H9 (cell line): ENCODE measurements around the gene SPDYE4. TPM values are rescaled to one million over a fixed set of nuclear protein-coding genes. Genes with fewer than 3 reads are reported as not detected.
A peak's percentile ranks its signal among the peaks of the same experiment; 100 is the strongest.

Source experiments
- DNase-seq: peaks from one replicate; pipeline ENCODE4 v3.0.0-alpha.2; 2017
- H2AFZ ChIP-seq: one replicate; pipeline ENCODE4 v1.6.1; 2013; ENCODE audit warnings: mild to moderate bottlenecking, low read length, control low read depth, moderate library complexity
- H2AK5ac ChIP-seq: 2 replicates; pipeline ENCODE4 v1.6.1; 2013; ENCODE audit warnings: low read length, control low read depth, mixed read lengths; ENCODE audit not compliant: insufficient read length
- H2BK120ac ChIP-seq: one replicate; pipeline ENCODE4 v1.6.1; 2013; ENCODE audit warnings: low read depth, mild to moderate bottlenecking, low read length, control low read depth, inconsistent platforms; ENCODE audit not compliant: poor library complexity, severe bottlenecking
- H2BK12ac ChIP-seq: 2 replicates; pipeline ENCODE4 v1.6.1; 2013; ENCODE audit warnings: low read length, control low read depth, mixed read lengths, low read depth; ENCODE audit not compliant: insufficient read length
- H2BK15ac ChIP-seq: 2 replicates; pipeline ENCODE4 v1.6.1; 2013; ENCODE audit warnings: low read depth, low read length, control low read depth
- H2BK20ac ChIP-seq: one replicate; pipeline ENCODE4 v1.6.1; 2013; ENCODE audit warnings: low read depth, mild to moderate bottlenecking, low read length, control low read depth, inconsistent platforms; ENCODE audit not compliant: poor library complexity, severe bottlenecking
- H2BK5ac ChIP-seq: 2 replicates; pipeline ENCODE4 v1.6.1; 2013; ENCODE audit warnings: low read length, control low read depth, mixed read lengths; ENCODE audit not compliant: insufficient read length
- H3K14ac ChIP-seq: 2 replicates; pipeline ENCODE4 v1.6.1; 2013; ENCODE audit warnings: low read length, control low read depth; ENCODE audit not compliant: insufficient read depth
- H3K18ac ChIP-seq: 2 replicates; pipeline ENCODE4 v1.6.1; 2013; ENCODE audit warnings: low read depth, mild to moderate bottlenecking, mixed read lengths, low read length, control low read depth; ENCODE audit not compliant: insufficient read length
- H3K23ac ChIP-seq: 2 replicates; pipeline ENCODE4 v1.6.1; 2013; ENCODE audit warnings: low read length, control low read depth, mixed read lengths, low read depth; ENCODE audit not compliant: insufficient read length
- H3K23me2 ChIP-seq: 2 replicates; pipeline ENCODE4 v1.6.1; 2013; ENCODE audit warnings: low read depth, mild to moderate bottlenecking, mixed read lengths, low read length, control low read depth; ENCODE audit not compliant: insufficient read length, poor library complexity, severe bottlenecking
- H3K27ac ChIP-seq: 2 replicates; pipeline ENCODE4 v1.5.1; 2013; ENCODE audit warnings: low read length, control low read depth, mixed read lengths, low read depth; ENCODE audit not compliant: insufficient read length
- H3K27me3 ChIP-seq: 2 replicates; pipeline ENCODE4 v1.6.1; 2013; ENCODE audit warnings: low read length, control low read depth, inconsistent platforms; ENCODE audit not compliant: insufficient read depth
- H3K4ac ChIP-seq: 2 replicates; pipeline ENCODE4 v1.6.1; 2013; ENCODE audit warnings: low read depth, mild to moderate bottlenecking, control low read depth, inconsistent platforms, low read length, moderate library complexity
- H3K4me1 ChIP-seq: 2 replicates; pipeline ENCODE4 v1.6.1; 2013; ENCODE audit warnings: low read length, control low read depth, inconsistent platforms; ENCODE audit not compliant: insufficient read depth
- H3K4me2 ChIP-seq: 2 replicates; pipeline ENCODE4 v1.6.1; 2013; ENCODE audit warnings: low read length, control low read depth, mixed read lengths; ENCODE audit not compliant: insufficient read length, insufficient read depth
- H3K56ac ChIP-seq: 2 replicates; pipeline ENCODE4 v1.6.1; 2013; ENCODE audit warnings: low read depth, mild to moderate bottlenecking, mixed read lengths, low read length, control low read depth; ENCODE audit not compliant: insufficient read length
- H3K79me1 ChIP-seq: 2 replicates; pipeline ENCODE4 v1.6.1; 2013; ENCODE audit warnings: low read depth, mild to moderate bottlenecking, moderate library complexity, low read length, control low read depth, inconsistent platforms; ENCODE audit not compliant: insufficient read depth, poor library complexity, severe bottlenecking
- H3K79me2 ChIP-seq: 2 replicates; pipeline ENCODE4 v1.6.1; 2013; ENCODE audit warnings: low read length, control low read depth, inconsistent platforms; ENCODE audit not compliant: insufficient read depth
- H3K9ac ChIP-seq: 2 replicates; pipeline ENCODE4 v1.6.1; 2013; ENCODE audit warnings: low read length, control low read depth, mixed read lengths; ENCODE audit not compliant: insufficient read length; ENCODE audit errors: extremely low read depth
- H3K9me3 ChIP-seq: one replicate; pipeline ENCODE4 v1.6.1; 2013; ENCODE audit warnings: low read depth, low read length, inconsistent platforms; ENCODE audit not compliant: control insufficient read depth
- H3T11ph ChIP-seq: one replicate; pipeline ENCODE4 v1.6.1; 2013; ENCODE audit warnings: mild to moderate bottlenecking, low read length, control low read depth, inconsistent platforms
- H4K20me1 ChIP-seq: one replicate; pipeline ENCODE4 v1.6.1; 2013; ENCODE audit not compliant: control insufficient read depth, insufficient read length, insufficient read depth
- H4K5ac ChIP-seq: 2 replicates; pipeline ENCODE4 v1.6.1; 2013; ENCODE audit warnings: low read depth, mild to moderate bottlenecking, mixed read lengths, low read length, control low read depth; ENCODE audit not compliant: insufficient read length
- H4K8ac ChIP-seq: replicated peaks from 2 replicates; pipeline ENCODE4 v1.6.1; 2013; ENCODE audit warnings: low read length, control low read depth, mixed read lengths, low read depth; ENCODE audit not compliant: insufficient read length
- H4K91ac ChIP-seq: 2 replicates; pipeline ENCODE4 v1.6.1; 2013; ENCODE audit warnings: low read depth, mild to moderate bottlenecking, moderate library complexity, mixed read lengths, low read length, control low read depth; ENCODE audit not compliant: insufficient read length
- H3K27ac Mint-ChIP-seq, 3 experiments: 2 replicates in 2 of 3; 3 replicates in 1 of 3; pipeline ENCODE4 v1.8.0; 2020 to 2021; ENCODE audit warnings: mixed read lengths in 3 of 3, mild to moderate bottlenecking in 1 of 3, moderate library complexity in 1 of 3
- H3K27me3 Mint-ChIP-seq: 2 replicates; pipeline ENCODE4 v1.8.0; 2021; ENCODE audit warnings: low read depth, mild to moderate bottlenecking, moderate library complexity, mixed read lengths
- H3K36me3 Mint-ChIP-seq, 3 experiments: 2 replicates in 2 of 3; 3 replicates in 1 of 3; pipeline ENCODE4 v1.8.0; 2020 to 2021; ENCODE audit warnings: low read depth in 3 of 3, mixed read lengths in 3 of 3; ENCODE audit not compliant: insufficient read depth in 1 of 3
- H3K4me1 Mint-ChIP-seq, 2 experiments: 2 replicates each; pipeline ENCODE4 v1.8.0; 2020; ENCODE audit warnings: mixed read lengths in 2 of 2
- H3K4me3 Mint-ChIP-seq, 2 experiments: 2 replicates in 1 of 2; 3 replicates in 1 of 2; pipeline ENCODE4 v1.8.0; 2020 to 2021; ENCODE audit warnings: mild to moderate bottlenecking in 2 of 2, mixed read lengths in 2 of 2, moderate library complexity in 1 of 2
- H3K9me3 Mint-ChIP-seq, 2 experiments: 2 replicates in 1 of 2; 3 replicates in 1 of 2; pipeline ENCODE4 v1.8.0; 2020; ENCODE audit warnings: mild to moderate bottlenecking in 2 of 2, mixed read lengths in 2 of 2, moderate library complexity in 1 of 2
- WGBS: extraction: QIAGEN DNeasy Blood & Tissue Kit; methylation state at CpG from one replicate; pipeline ENCODE4 v1.1.7; 2013; ENCODE audit warnings: missing lambda C conversion rate, low lambda C conversion rate, mixed read lengths; ENCODE audit not compliant: insufficient read length; ENCODE audit errors: extremely low coverage; 5-methylcytosine and 5-hydroxymethylcytosine counted together
- total RNA-seq: library from RNA; stranded (reverse); gene quantifications from 2 replicates; pipeline ENCODE4 v1.2.1, GENCODE V29; 2021
- TF ChIP-seq, protein P1 (sequence below): fragments of 200-600 bp; sonication (generic); conservative IDR thresholded peaks from 3 replicates; pipeline ENCODE4 v1.8.0; 2021; ENCODE audit warnings: antibody characterized with exemption, mild to moderate bottlenecking

The SPDYE4 gene
- total RNA-seq, 1 experiment from 2014 or later: not detected

GRCh38 chr17:8791910-8792270 lies 33.5 kb upstream of the SPDYE4 start:
- Histone ChIP-seq H3K27me3 (no peaks in the 10 kb centered on the region), H3K4ac (no peak overlapping the region), H2AFZ (no peak overlapping the region), H3K56ac (no peak overlapping the region), H4K8ac (no peak overlapping the region), H4K5ac (no peak overlapping the region), H3K79me2 (no peaks in the 10 kb centered on the region), H3K9ac (no peak overlapping the region), H2BK15ac (no peak overlapping the region), H3K14ac (no peak overlapping the region), H3T11ph (no peak overlapping the region), H2AK5ac (no peak overlapping the region), H4K20me1 (no peaks in the 10 kb centered on the region), H2BK5ac (no peak overlapping the region), H3K4me2 (no peak overlapping the region), H3K79me1 (no peaks in the 10 kb centered on the region), H3K9me3 (peaks cover 5% of the 10 kb centered on the region), H2BK120ac (no peak overlapping the region), H2BK12ac (no peak overlapping the region), H3K23ac (no peak overlapping the region), H2BK20ac (no peak overlapping the region), H3K4me1 (no peaks in the 10 kb centered on the region), H3K18ac (no peak overlapping the region), H3K23me2 (no peaks in the 10 kb centered on the region), H3K27ac (no peak overlapping the region), H4K91ac (no peak overlapping the region)
- H3K9me3 Mint-ChIP-seq: peaks cover 9 to 16% of the 10 kb centered on the region in 2 experiments
- H3K27me3 Mint-ChIP-seq: no peaks in the 10 kb centered on the region; the same call in 1 of the 2 replicates
- H3K36me3 Mint-ChIP-seq: peaks cover 2 to 10% (median 6%) of the 10 kb centered on the region in 3 experiments; a peak in 6 of 7 replicates
- DNase-seq: peak; percentile 20
- no peak overlapping the region for H3K27ac Mint-ChIP-seq
- no CpG with 5 or more reads among the region's 2 CpGs for WGBS
- no peak overlapping the region for H3K4me3 Mint-ChIP-seq
- TF ChIP-seq, protein P1, sequence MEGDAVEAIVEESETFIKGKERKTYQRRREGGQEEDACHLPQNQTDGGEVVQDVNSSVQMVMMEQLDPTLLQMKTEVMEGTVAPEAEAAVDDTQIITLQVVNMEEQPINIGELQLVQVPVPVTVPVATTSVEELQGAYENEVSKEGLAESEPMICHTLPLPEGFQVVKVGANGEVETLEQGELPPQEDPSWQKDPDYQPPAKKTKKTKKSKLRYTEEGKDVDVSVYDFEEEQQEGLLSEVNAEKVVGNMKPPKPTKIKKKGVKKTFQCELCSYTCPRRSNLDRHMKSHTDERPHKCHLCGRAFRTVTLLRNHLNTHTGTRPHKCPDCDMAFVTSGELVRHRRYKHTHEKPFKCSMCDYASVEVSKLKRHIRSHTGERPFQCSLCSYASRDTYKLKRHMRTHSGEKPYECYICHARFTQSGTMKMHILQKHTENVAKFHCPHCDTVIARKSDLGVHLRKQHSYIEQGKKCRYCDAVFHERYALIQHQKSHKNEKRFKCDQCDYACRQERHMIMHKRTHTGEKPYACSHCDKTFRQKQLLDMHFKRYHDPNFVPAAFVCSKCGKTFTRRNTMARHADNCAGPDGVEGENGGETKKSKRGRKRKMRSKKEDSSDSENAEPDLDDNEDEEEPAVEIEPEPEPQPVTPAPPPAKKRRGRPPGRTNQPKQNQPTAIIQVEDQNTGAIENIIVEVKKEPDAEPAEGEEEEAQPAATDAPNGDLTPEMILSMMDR: no peak
- peaks cover 16 to 24% of the 10 kb centered on the region in 2 experiments for H3K4me1 Mint-ChIP-seq
